Measurements from ENCODE around the gene FOXO3. TPM values are rescaled to one million over a fixed set of nuclear protein-coding genes. Genes with fewer than 3 reads are reported as not detected.
A peak's percentile ranks its signal among the peaks of the same experiment; 100 is the strongest.
"Not testable (repeated sequence)": the region's sequence is repeated elsewhere in the genome, so short reads cannot be mapped to it uniquely, and the experiment has no call there.

FOXO3 gene
- total and polyA plus RNA-seq, 2 donors (not counting 1 experiment from before 2014, with no cell fraction given): 49.5 to 63.9 TPM

GRCh38 chr6:108656836-108657235 lies 96.1 kb downstream of the FOXO3 start:
- H3K27ac ChIP-seq (ENCODE audit: insufficient read depth, low read length): peak overlapping the region; percentile 59
- TF ChIP-seq, protein P1, sequence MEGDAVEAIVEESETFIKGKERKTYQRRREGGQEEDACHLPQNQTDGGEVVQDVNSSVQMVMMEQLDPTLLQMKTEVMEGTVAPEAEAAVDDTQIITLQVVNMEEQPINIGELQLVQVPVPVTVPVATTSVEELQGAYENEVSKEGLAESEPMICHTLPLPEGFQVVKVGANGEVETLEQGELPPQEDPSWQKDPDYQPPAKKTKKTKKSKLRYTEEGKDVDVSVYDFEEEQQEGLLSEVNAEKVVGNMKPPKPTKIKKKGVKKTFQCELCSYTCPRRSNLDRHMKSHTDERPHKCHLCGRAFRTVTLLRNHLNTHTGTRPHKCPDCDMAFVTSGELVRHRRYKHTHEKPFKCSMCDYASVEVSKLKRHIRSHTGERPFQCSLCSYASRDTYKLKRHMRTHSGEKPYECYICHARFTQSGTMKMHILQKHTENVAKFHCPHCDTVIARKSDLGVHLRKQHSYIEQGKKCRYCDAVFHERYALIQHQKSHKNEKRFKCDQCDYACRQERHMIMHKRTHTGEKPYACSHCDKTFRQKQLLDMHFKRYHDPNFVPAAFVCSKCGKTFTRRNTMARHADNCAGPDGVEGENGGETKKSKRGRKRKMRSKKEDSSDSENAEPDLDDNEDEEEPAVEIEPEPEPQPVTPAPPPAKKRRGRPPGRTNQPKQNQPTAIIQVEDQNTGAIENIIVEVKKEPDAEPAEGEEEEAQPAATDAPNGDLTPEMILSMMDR (conservative IDR thresholded peaks at IDR 0.05 in 1 of 2, IDR thresholded peaks at IDR 0.05 in 1 of 2; ENCODE audit: low read depth in 1 of 2, low read length in 2 of 2): no peak
- no peak for TF ChIP-seq EZH2 (IDR thresholded peaks at IDR 0.05; ENCODE audit: low read length, missing control alignments)
- no peak overlapping the region for H3K9ac ChIP-seq (ENCODE audit: insufficient read depth, low read length)
- no peaks in the 10 kb centered on the region for H3K9me3 ChIP-seq (ENCODE audit: control insufficient read depth, insufficient read depth, low read depth, low read length)
- no peaks in the 10 kb centered on the region for H3K36me3 ChIP-seq (ENCODE audit: control insufficient read depth, insufficient read depth, low read length)
- H2AFZ ChIP-seq (ENCODE audit: low read length): no peak overlapping the region
- H3K79me2 ChIP-seq (ENCODE audit: control insufficient read depth, insufficient read depth, low read length): peaks cover 79% of the 10 kb centered on the region
- H4K20me1 ChIP-seq (ENCODE audit: control insufficient read depth, extremely low read depth, insufficient read depth, low read length): no peaks in the 10 kb centered on the region
- no peak for DNase-seq (ENCODE audit: low read depth in 2 of 2)
- no peaks in the 10 kb centered on the region for H3K27me3 ChIP-seq (ENCODE audit: control insufficient read depth, insufficient read depth, low read length)
- H3K4me1 ChIP-seq (ENCODE audit: control insufficient read depth, extremely low read depth, insufficient read depth, low read length): peaks cover 44% of the 10 kb centered on the region
- peak overlapping the region in 2 of 4 experiments; percentile 30 to 42 for H3K4me3 ChIP-seq (replicated peaks in 1 of 4; ENCODE audit: control extremely low read depth in 1 of 4, insufficient read depth in 1 of 4, low read depth in 3 of 4, low read length in 4 of 4)
- H3K4me2 ChIP-seq (ENCODE audit: extremely low read depth, insufficient read depth, low read length): peak overlapping the region; percentile 13

- H3K4me1 ChIP-seq (ENCODE audit: control insufficient read depth, extremely low read depth, insufficient read depth, low read length): peaks cover 31% of the 10 kb centered on the region
These were observed 97.5 kb downstream of the FOXO3 start for GRCh38 chr6:108658174-108658573.

DNA sequence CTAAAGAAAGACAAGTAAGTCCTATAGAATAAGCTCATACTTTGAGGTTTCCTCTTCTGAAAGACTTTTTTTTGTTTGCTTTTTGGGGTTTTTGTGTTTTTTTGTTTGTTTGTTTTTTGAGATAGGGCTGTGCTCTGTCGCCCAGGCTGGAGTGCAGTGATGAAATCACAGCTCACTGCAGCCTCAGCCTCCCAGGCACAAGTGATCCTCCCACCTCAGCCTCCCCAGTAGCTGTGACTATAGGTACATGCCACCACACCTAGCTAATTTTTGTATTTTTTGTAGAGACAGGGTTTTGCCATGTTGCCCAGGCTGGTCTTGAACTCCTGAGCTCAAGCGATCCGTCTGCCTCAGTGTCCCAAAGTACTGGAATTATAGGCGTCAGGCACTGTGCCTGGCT lies 98.1 kb downstream of the FOXO3 start:
- not testable (repeated sequence) for H3K9ac ChIP-seq (ENCODE audit: insufficient read depth, low read length); H3K9me3 ChIP-seq (ENCODE audit: control insufficient read depth, insufficient read depth, low read depth, low read length); H3K4me2 ChIP-seq (ENCODE audit: extremely low read depth, insufficient read depth, low read length); H3K36me3 ChIP-seq (ENCODE audit: control insufficient read depth, insufficient read depth, low read length); H3K4me3 ChIP-seq (replicated peaks in 1 of 4; ENCODE audit: control extremely low read depth in 1 of 4, insufficient read depth in 1 of 4, low read depth in 3 of 4, low read length in 4 of 4); DNase-seq (ENCODE audit: low read depth in 2 of 2); H4K20me1 ChIP-seq (ENCODE audit: control insufficient read depth, extremely low read depth, insufficient read depth, low read length); H3K27me3 ChIP-seq (ENCODE audit: control insufficient read depth, insufficient read depth, low read length); H2AFZ ChIP-seq (ENCODE audit: low read length); H3K27ac ChIP-seq (ENCODE audit: insufficient read depth, low read length)
- peaks cover 76% of the 10 kb centered on the region for H3K79me2 ChIP-seq (ENCODE audit: control insufficient read depth, insufficient read depth, low read length)
- peaks cover 25% of the 10 kb centered on the region for H3K4me1 ChIP-seq (ENCODE audit: control insufficient read depth, extremely low read depth, insufficient read depth, low read length)

More at GRCh38 chr6:108658174-108658573, 97.5 kb downstream of the FOXO3 start:
- Histone ChIP-seq H3K4me2 (ENCODE audit: extremely low read depth, insufficient read depth, low read length) (no peak overlapping the region), H3K9ac (ENCODE audit: insufficient read depth, low read length) (no peak overlapping the region), H3K36me3 (ENCODE audit: control insufficient read depth, insufficient read depth, low read length) (no peaks in the 10 kb centered on the region), H3K9me3 (ENCODE audit: control insufficient read depth, insufficient read depth, low read depth, low read length) (no peaks in the 10 kb centered on the region), H3K27me3 (ENCODE audit: control insufficient read depth, insufficient read depth, low read length) (no peaks in the 10 kb centered on the region), H3K27ac (ENCODE audit: insufficient read depth, low read length) (no peak overlapping the region), H3K4me3 (replicated peaks in 1 of 4; ENCODE audit: control extremely low read depth in 1 of 4, insufficient read depth in 1 of 4, low read depth in 3 of 4, low read length in 4 of 4) (no peak overlapping the region), H3K79me2 (ENCODE audit: control insufficient read depth, insufficient read depth, low read length) (peaks cover 80% of the 10 kb centered on the region), H2AFZ (ENCODE audit: low read length) (no peak overlapping the region), H4K20me1 (ENCODE audit: control insufficient read depth, extremely low read depth, insufficient read depth, low read length) (no peaks in the 10 kb centered on the region)
- no peak for DNase-seq (ENCODE audit: low read depth in 2 of 2)
- TF ChIP-seq EZH2 (IDR thresholded peaks at IDR 0.05; ENCODE audit: low read length, missing control alignments): no peak

DNA sequence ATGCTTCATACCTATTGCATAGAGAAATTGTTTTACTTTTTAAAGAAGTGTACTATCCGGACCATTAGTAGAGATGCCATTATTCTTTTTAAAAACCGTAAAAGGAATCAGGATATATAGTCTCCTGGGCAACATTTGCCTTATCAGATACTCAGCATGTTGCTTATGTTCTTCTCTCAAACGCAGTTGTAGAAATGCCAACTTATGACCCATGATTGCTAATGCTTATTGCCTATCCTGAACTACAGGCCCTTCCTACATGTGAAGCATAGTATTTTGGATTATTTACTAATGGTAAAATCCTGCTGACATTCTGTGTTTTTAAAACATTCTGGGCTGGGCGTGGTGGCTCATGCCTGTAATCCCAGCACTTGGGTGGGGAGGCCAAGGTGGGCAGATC lies 99.5 kb downstream of the FOXO3 start:
- no peak overlapping the region for H3K27ac ChIP-seq (ENCODE audit: insufficient read depth, low read length)
- TF ChIP-seq EZH2 (IDR thresholded peaks at IDR 0.05; ENCODE audit: low read length, missing control alignments): no peak
- TF ChIP-seq, protein P1 (conservative IDR thresholded peaks at IDR 0.05 in 1 of 2, IDR thresholded peaks at IDR 0.05 in 1 of 2; ENCODE audit: low read depth in 1 of 2, low read length in 2 of 2): no peak
- no peak overlapping the region for H3K9ac ChIP-seq (ENCODE audit: insufficient read depth, low read length)
- no peak overlapping the region for H2AFZ ChIP-seq (ENCODE audit: low read length)
- no peak overlapping the region for H3K4me3 ChIP-seq (replicated peaks in 1 of 4; ENCODE audit: control extremely low read depth in 1 of 4, insufficient read depth in 1 of 4, low read depth in 3 of 4, low read length in 4 of 4)
- no peak overlapping the region for H3K4me2 ChIP-seq (ENCODE audit: extremely low read depth, insufficient read depth, low read length)
- H3K9me3 ChIP-seq (ENCODE audit: control insufficient read depth, insufficient read depth, low read depth, low read length): no peaks in the 10 kb centered on the region
- no peak for DNase-seq (ENCODE audit: low read depth in 2 of 2)
- peaks cover 76% of the 10 kb centered on the region for H3K79me2 ChIP-seq (ENCODE audit: control insufficient read depth, insufficient read depth, low read length)
- no peaks in the 10 kb centered on the region for H3K36me3 ChIP-seq (ENCODE audit: control insufficient read depth, insufficient read depth, low read length)
- peaks cover 14% of the 10 kb centered on the region for H3K4me1 ChIP-seq (ENCODE audit: control insufficient read depth, extremely low read depth, insufficient read depth, low read length)
- H3K27me3 ChIP-seq (ENCODE audit: control insufficient read depth, insufficient read depth, low read length): no peaks in the 10 kb centered on the region
- no peaks in the 10 kb centered on the region for H4K20me1 ChIP-seq (ENCODE audit: control insufficient read depth, extremely low read depth, insufficient read depth, low read length)
